Activated T-helper 1 cell treated with anti-CD3 and anti-CD28 coated beads, Interleukin-2, amount 50 U/mL, for 16 hours (primary cell): ENCODE measurements around the gene TCTN3.
"Not testable (repeated sequence)": the region's sequence is repeated elsewhere in the genome, so short reads cannot be mapped to it uniquely, and the experiment has no call there.

Experiments used
- DNase-seq, 2 donors: peaks; one replicate each; pipeline ENCODE4 v3.0.0-alpha.2; 2020; ENCODE audit warnings: low read depth in 1 of 2, low spot score in 1 of 2

The TCTN3 gene, protein sequence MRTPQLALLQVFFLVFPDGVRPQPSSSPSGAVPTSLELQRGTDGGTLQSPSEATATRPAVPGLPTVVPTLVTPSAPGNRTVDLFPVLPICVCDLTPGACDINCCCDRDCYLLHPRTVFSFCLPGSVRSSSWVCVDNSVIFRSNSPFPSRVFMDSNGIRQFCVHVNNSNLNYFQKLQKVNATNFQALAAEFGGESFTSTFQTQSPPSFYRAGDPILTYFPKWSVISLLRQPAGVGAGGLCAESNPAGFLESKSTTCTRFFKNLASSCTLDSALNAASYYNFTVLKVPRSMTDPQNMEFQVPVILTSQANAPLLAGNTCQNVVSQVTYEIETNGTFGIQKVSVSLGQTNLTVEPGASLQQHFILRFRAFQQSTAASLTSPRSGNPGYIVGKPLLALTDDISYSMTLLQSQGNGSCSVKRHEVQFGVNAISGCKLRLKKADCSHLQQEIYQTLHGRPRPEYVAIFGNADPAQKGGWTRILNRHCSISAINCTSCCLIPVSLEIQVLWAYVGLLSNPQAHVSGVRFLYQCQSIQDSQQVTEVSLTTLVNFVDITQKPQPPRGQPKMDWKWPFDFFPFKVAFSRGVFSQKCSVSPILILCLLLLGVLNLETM

DNA sequence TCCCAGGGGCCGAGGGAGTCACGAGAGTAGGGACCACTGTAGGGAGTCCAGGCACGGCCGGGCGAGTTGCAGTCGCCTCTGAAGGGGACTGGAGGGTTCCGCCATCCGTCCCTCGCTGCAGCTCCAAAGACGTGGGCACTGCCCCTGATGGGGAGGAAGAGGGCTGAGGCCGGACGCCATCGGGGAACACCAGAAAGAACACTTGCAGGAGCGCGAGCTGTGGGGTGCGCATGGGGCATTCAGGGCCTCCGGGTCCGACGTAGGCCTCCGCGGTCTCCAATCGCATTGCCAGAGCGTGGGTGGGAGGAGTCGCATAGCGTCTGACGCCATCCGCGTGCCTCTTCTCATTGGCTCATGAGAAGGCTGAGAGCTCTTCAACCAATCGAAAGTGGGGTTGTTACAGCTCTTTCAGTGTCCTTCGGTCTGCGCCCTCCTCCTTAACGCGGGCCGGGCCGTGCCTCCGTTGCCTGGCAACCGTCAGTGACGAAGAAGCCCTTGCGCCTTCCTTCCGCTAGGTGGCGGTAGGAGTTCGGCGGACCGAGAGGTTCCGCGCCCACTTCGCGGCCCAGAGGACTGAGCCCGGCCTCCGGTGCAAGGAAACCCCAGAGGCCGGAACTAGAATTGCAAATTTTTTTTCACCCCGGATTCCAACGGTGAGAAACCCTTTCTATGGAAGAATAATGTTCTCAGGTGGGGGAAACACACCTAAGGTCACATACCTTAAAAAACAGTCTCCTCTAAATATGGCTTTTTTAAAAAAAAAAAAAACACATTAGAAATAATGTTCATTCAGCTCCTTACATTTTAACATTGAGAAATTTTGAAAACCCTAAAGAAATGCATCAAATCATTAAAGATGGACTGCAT is at the start of gene TCTN3:
TCTN3 (minus strand) TSS at position 260 of the 867 bp plus-strand sequence; CDS start at position 232, 28 bp downstream.
- DNase-seq: peak; percentile 84 to 96

DNA sequence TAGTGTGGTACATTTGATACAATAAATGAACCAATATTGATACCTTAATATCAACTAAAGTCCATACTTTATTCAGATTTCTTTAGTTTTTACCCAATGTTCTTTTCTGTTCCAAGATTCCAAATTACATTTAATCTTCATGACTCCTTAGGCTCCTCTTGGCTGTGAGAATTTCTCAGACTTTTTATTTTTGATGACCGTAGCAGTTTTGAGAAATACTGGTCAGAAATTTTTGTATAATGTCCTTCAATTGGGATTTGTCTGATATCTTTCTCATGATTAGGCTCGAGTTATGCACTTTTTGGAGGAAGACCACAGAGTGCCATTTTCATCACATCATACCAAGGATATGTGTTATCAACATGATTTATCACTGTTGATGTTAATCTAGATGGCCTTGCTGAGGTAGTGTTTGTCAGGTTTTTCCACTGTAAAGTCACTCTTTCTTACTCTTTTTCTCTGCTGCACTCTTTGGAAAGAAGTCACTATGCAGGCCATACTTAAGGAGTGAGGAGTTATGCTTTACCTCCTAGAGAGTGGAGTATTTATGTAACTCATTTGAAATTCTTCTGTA is 49.3 kb upstream of the TCTN3 start:
- DNase-seq: no peak

DNA sequence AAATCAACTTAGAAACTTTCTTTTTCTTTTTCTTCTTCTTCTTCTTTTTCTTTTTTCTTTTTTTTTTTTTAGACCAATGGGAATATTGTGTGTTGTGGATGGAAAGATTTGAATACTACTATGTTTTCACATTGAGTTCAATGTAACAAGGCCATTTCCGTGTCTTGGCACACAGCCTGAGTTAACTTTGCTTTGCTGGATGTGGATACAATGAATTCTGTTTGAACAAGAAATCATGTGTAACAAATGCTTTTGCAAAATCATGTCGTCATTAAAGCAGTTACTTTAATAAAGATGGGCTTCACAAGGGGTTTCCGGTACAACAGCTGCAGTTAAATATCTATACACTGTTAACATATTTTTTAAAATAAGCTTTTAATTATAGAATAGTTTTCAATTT is 48.8 kb upstream of the TCTN3 start:
- DNase-seq: no peak

DNA sequence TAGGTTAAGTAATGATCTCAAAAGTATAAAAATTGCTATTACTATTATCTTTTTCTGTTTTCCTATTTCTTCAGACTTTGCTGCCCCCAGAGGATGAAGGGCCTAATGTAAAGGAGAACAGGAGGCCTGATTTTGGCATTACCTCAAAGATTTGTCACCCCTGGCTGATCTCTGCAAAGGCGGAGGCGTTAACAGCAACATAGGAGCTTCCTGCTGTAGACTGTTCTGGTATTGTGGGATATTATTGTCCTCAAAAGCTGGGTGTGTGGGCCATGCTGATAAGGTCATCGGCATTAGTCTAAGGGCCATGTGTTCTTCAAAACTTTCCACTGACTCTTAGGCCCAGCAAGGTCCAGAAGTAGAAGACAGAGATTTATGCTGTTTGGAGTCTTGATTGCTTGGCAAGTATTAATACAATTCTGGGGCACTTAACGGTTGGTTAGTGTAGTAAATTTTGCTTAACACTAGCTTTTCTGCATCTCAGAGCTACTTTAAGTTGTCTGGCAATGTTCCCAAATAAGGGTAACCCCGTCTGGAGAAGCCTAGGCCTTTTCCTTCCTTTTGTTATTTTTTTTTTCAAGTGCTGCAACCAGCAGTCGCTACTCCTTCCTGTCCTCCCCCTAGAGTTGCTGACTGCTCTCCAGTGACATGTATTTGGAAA is 48.2 kb upstream of the TCTN3 start:
- no peak for DNase-seq

DNA sequence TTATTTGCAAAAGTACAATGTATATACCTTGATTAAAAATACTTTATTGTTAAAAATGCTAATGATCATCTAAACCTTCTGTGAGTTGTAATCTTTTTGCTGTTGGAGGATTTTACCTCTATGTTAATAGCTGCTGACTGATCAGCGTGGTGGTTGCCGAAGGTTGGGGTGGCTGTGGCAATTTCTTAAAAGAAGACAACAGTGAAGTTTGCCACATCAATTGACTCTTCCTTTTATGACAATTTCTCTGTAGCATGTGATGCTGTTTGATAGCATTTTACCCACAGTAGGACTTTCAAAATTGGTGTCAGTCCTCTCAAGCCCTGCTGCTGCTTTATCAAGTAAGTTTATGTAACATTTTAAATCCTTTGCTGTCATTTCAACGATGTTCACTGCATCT is 45.3 kb upstream of the TCTN3 start:
- no peak for DNase-seq

DNA sequence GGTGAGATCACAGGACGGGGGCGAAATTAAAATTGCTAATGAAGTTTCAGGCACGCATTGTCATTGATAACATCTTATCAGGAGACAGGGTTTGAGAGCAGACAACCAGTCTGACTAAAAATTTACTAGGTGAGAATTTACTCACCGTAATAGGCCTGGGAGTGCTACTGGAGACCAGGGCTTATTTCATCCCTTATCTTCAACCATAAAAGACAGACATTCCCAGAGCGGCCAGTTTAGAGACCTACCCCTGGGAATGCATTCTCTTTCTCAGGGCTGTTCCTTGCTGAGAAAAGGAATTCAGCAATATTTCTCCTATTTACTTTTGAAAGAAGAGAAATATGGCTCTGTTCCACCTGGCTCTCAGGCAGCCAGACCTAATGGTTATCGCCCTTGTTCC is 39.2 kb upstream of the TCTN3 start:
- not testable (repeated sequence) for DNase-seq

DNA sequence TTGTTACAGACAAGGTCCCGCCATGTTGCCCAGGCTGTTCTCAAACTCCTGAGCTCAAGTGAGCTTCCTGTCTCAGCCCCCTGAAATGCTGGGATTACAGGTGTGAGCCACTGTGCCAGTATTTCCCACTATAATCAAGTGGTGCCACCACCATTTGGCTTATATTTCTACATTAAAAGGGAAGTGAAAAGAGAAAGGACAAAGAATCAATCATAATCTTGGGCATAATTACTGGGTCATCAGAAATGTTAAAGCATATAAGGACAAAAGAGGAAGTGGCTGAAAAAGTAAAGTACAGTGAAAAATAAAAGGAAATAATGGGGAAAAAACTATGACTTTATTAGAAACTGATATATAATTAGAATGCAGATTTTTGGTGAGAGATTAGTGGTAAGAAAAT is 36.5 kb upstream of the TCTN3 start:
- DNase-seq: no peak

DNA sequence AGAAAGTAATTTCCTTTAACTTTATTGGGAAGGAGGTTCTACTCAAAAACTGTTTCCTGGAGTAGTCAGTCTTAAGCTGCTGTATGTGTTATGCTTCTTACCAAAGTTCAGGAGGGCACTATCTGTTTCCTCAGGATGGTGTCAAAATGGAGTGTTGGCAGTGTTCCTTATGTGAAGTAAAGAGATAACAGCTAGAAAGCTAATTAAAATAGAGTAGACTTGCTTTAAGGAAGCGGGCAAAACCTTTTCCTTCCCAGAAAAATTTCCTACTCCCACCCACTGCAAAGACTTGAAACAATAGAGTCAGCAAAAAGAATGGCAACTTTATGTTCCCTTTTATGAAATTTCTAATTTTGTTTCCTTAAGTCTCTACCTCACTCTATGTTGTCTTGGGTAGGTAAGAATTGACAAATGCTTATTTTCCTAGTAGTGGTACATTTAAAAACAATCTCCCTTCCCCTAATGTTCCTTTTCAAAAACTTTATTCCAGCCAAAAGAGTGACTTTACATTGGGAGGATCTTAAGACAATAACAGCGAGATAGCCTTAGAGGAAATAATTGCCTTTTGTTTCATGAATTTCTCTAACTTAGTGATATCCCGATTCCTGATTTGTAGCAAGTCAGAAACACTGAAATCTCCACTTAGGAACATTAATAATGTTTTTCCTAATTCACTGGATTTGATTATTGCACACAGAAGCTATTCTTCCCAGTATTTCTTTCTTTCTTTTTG is 35.8 kb upstream of the TCTN3 start:
- no peak for DNase-seq

DNA sequence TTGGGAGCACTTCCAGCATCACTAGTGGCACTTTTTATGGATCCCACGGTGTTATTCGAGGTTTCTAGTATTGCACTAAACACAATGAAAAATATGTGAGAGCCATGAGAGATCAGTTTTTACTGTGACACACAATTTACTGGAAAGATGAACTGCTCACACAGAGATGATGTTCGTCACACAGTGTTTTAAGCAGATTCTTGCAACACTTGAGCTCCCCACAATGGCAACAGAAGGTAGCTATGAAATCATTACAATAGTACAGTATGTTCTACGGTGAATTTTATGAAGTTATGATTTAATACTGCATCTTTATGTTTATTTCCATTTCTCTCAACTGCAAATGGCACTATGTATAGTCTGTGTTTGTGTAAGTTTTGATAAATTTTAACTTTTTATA is 34.8 kb upstream of the TCTN3 start:
- DNase-seq: no peak

DNA sequence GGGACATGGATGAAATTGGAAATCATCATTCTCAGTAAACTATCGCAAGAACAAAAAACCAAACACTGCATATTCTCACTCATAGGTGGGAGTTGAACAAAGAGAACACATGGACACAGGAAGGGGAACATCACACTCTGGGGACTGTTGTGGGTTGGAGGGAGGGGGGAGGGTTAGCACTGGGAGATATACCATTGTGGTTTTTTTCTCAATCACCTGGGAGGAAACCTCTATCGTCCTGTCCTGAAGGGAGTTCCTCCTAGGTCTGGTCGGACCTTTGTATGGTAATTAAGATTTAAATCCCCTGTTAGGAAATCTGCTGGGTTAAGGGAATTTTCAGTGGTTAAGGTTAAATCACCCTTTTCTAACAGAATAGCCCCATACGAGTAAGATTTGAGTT is 28.8 kb upstream of the TCTN3 start:
- DNase-seq: not testable (repeated sequence)

DNA sequence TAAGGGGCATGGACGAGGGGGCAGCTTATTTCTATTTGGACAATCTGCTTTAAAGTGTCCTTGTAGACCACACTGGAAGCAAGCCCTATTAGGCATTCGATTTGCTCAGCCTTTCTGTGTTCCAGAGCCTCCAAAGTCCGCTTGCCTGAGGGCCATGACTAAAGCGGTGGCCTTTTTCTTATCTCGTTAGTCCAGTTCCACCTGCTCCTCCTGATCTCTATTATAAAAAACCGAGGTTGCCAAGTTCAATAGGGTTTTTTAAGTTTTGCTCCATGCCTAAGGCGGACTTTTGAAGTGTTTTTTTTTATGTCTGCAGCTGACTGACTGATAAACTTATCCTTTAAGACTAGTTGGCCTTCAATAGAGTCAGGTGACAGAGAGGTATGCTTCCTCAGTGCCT is 27.0 kb upstream of the TCTN3 start:
- not testable (repeated sequence) for DNase-seq

DNA sequence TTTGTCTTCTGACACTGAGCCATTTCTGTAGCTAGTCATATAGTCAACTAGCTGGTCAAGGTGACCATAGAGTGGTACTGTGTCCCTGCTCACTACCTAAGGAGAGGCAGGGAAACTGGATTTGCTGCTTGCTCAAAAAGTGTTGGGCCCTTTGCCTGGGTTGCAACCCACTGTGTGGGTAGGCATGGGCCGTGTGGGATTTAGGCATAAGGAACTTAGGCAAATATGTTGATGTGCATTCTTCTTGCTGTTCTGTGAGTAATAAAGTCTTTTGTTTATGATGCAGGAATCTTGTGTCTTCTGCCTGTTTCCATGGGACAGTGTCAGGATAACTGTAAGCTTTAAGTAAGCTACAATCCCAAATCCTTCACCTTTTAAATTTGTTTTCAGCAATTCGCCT is 23.1 kb upstream of the TCTN3 start:
- DNase-seq: no peak

DNA sequence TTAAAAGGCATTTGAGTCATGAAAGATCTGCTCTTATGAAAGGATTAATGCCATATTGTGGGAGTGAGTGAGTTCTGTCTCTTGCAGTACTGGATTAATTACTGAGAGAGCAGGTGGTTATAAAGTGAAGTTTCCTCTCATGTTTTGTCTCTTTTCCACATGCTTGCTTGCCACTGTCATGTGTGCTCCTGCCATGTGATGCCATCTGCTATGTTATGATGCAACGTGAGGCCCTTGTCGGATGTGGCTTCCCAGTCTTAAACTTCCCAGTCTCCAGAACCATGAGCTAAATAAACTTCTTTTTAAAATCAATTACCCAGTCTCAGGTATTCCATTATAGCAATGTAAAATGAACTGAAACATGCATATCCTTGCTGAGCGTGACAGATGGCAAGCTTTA is 22.7 kb upstream of the TCTN3 start:
- DNase-seq: no peak

DNA sequence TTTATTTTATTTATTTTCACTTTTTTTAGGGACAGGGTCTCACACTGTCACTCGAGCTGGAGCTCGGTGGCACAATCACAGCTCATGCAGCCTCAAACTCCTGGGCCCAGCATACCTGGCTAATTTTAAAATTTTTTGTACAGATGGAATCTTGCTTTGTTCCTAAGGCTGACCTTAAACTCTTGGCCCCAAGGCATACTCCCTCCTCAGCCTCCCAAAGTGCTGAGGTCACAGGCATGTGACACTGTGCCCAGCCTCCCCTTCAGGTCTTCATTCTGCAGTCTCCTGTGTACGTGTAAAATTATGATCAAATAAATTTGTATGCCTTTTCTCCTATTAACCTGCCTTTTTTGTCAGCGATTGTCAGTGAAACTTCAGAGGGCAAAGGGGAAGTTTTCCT is 17.8 kb upstream of the TCTN3 start:
- no peak for DNase-seq

DNA sequence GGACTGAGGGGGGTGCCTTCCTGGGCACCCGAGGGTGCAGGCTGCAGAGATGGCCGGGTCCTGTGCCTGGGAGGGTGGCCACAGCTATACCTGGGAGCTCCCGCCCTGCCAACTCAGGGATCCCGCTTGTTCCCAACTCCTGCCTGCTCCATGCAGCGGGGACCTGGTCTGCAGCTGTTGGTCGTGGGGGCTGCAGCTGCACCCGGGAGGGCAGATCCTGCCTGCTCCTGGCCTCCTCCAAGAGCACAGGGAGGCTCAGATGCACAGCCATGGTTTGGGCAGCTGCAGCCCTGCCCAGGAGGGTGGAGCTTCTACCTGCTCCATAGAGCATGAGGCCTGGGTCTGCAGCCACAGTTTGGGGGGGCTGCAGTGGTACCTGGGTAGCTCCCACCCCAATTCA is 13.3 kb upstream of the TCTN3 start:
- DNase-seq: no peak

DNA sequence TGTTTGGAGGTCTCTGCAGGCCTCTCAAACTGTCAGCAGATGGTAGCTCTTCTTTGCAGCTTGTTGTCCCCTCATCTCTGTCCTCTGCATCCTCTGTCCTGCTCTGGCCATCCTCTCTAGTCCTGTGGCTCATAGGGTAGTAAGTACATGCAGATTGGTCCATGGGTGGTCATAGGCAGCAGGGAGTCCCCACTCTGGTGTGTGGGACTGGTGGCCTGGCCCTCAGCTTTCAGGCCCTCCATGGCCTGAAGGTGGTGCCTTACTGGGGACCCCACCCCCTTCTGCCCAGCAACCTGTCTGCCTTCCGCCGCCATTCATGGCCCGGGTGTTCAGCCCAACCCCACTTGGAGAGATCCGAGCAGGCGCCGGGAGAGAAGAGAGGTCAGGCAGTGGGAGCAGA is 12.8 kb upstream of the TCTN3 start:
- DNase-seq: no peak

DNA sequence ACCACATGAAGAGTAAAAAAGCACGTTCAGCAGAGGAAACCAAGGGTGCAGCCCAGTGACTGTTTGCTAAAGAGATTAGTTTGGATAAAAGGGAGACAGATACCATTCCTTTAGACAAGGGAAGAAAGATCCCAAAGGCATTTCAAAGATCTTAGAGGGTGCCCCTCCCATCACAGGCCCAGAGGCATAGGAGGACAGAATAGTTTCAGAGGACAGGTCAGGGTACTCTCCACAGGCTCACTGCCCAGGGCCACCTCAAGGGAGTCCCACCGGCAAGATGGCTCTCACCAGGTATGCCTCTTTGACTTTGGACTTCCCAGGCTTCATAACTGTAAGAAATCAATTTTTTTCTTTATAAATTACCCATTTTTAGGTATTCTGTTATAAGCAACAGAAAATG is 4.7 kb upstream of the TCTN3 start:
- DNase-seq: no peak

DNA sequence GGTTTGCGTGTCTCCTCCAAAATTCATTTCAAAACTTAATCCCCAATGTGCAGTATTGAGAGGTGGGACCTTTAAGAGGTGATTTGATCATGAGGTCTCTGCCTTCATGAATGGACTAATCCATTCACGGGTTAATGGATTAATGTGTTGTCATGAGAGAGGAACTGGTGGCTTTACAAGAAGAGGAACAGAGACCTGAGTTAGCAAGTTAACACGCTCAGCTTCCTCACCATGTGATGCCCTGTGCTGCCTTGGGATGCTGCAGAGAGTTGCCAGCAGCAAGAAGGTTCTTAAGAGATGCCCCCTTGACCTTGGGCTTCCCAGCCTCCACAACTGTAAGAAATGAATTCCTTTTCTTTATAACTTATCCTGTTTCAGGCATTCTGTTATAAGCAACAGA is 3.7 kb upstream of the TCTN3 start:
- DNase-seq: no peak

DNA sequence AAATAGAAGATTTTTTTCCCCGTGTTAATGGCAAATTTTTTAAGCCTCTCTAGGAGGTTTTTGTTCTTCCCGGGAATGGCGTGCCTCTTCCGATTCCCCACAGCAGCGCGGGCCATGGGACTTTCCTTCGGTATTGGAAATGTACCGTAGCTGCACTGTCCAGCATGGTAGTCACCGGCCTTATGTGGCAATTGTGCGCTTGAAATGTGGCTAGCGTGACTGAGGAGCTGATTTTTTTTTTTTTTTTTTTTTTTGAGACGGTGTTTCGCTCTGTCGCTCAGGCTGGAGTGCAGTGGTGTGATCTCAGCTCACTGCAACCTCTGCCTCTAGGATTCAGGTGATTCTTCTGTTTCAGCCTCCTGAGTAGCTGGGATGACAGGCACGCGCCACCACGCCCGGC is 938 bp upstream of the TCTN3 start:
- DNase-seq: no peak

DNA sequence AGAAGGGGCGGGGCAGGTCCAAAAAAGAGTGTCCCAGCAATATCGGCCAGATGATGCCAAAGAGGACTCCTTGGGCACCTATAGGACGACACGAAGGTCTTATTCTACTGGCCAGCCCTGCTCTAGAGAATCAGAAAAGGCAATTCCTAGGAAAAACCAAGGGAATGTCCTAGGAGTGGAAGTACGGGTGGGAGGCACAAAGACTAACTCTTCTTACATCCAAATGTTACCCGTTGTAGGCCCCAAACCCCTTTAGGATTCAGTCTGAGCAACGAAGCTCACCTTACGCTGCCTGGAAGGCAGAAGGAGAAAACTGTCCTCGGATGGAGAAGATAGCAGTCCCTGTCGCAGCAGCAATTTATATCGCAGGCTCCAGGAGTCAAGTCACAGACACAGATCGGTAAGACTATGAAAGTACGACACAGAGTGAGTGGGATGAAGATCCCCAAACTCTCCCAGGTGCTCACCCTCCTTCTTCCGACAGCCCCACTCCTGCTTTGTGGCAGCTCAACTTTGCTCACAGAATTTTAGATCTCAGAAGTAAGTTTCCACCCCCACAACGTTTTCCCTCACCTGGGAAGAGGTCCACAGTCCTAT is 558 bp downstream of the TCTN3 start:
- no peak for DNase-seq
